ENCODE measurements around the gene LYPLAL1. TPM values are rescaled to one million over a fixed set of nuclear protein-coding genes. Genes with fewer than 3 reads are reported as not detected.

The LYPLAL1 gene
- total RNA-seq, 1 experiment from 2014 or later = 21.1 TPM

- H3K4me3 Mint-ChIP-seq = peak overlapping the region; percentile 94 to 95
- peak overlapping the region; percentile 54 for H3K9ac ChIP-seq (ENCODE audit: extremely low read depth, insufficient read length, low read length)
- H3K9me3 ChIP-seq (ENCODE audit: control insufficient read depth, low read depth, low read length) = no peaks in the 10 kb centered on the region
- peaks cover 24% of the 10 kb centered on the region in 2 experiments for H3K4me1 Mint-ChIP-seq
- H3K36me3 Mint-ChIP-seq (ENCODE audit: insufficient read depth in 1 of 3, low read depth in 3 of 3) = 0 out of 7 replicates have a peak, but pooled peaks cover 0 to 5% (median 2%) of the 10 kb centered on the region in 3 experiments
- peak overlapping the region; percentile 93 for H3K4me2 ChIP-seq (ENCODE audit: insufficient read depth, insufficient read length, low read length)
- no peak overlapping the region for H3K56ac ChIP-seq (ENCODE audit: insufficient read length, low read depth, low read length)
- H2BK120ac ChIP-seq (ENCODE audit: low read depth, low read length, poor library complexity, severe bottlenecking) = no peak overlapping the region
- H3T11ph ChIP-seq (ENCODE audit: low read length) = no peak overlapping the region
- no peak overlapping the region for H4K5ac ChIP-seq (ENCODE audit: insufficient read length, low read depth, low read length)
- no peak overlapping the region for H2AK5ac ChIP-seq (ENCODE audit: insufficient read length, low read length)
- no peak overlapping the region for H4K8ac ChIP-seq (replicated peaks; ENCODE audit: insufficient read length, low read depth, low read length)
- no peaks in the 10 kb centered on the region for H3K4me1 ChIP-seq (ENCODE audit: insufficient read depth, low read length)
- H3K9me3 Mint-ChIP-seq = no peaks in the 10 kb centered on the region; a peak in 2 of 5 replicates
- no CpG with 5 or more reads among the region's 11 CpGs for WGBS (ENCODE audit: extremely low coverage, insufficient read length, low lambda C conversion rate)
- H2BK12ac ChIP-seq (ENCODE audit: insufficient read length, low read depth, low read length) = no peak overlapping the region
- H2BK15ac ChIP-seq (ENCODE audit: low read depth, low read length) = no peak overlapping the region
- no peaks in the 10 kb centered on the region for H3K79me1 ChIP-seq (ENCODE audit: insufficient read depth, low read depth, low read length, poor library complexity, severe bottlenecking)
- no peak overlapping the region for H2BK5ac ChIP-seq (ENCODE audit: insufficient read length, low read length)
- H3K27me3 ChIP-seq (ENCODE audit: insufficient read depth, low read length) = no peaks in the 10 kb centered on the region
- H2BK20ac ChIP-seq (ENCODE audit: low read depth, low read length, poor library complexity, severe bottlenecking) = no peak overlapping the region
- H3K27me3 Mint-ChIP-seq (ENCODE audit: low read depth) = no peaks in the 10 kb centered on the region
- H3K27ac Mint-ChIP-seq = peak overlapping the region; percentile 96 to 98 (median 98)
- no peak overlapping the region for H2AFZ ChIP-seq (ENCODE audit: low read length)
- H3K79me2 ChIP-seq (ENCODE audit: insufficient read depth, low read length) = no peaks in the 10 kb centered on the region
- no peak for TF ChIP-seq CTCF (conservative IDR thresholded peaks at IDR 0.05)
- no peaks in the 10 kb centered on the region for H4K20me1 ChIP-seq (ENCODE audit: control insufficient read depth, insufficient read depth, insufficient read length)
- H3K4ac ChIP-seq (ENCODE audit: low read depth, low read length) = no peak overlapping the region
- no peak overlapping the region for H4K91ac ChIP-seq (ENCODE audit: insufficient read length, low read depth, low read length)
- peak overlapping the region; percentile 41 for H3K27ac ChIP-seq (ENCODE audit: insufficient read length, low read depth, low read length)
- peaks cover 9% of the 10 kb centered on the region for H3K23me2 ChIP-seq (ENCODE audit: insufficient read length, low read depth, low read length, poor library complexity, severe bottlenecking)
- no peak overlapping the region for H3K23ac ChIP-seq (ENCODE audit: insufficient read length, low read depth, low read length)
- H3K18ac ChIP-seq (ENCODE audit: insufficient read length, low read depth, low read length) = peak overlapping the region; percentile 15
- no peak for DNase-seq
- H3K14ac ChIP-seq (ENCODE audit: insufficient read depth, low read length) = peak overlapping the region; percentile 4; the same call in 1 of the 2 replicates
Measured at GRCh38 chr1:219174460-219175211, 958 bp downstream of the LYPLAL1 start.
